Thoracic aorta (tissue), 2 donors: Measurements from ENCODE around the gene GRIK4. TPM values are rescaled to one million over a fixed set of nuclear protein-coding genes. Genes with fewer than 3 reads are reported as not detected.

Experiments used
- ATAC-seq: fragments of 150-250 bp; one replicate; pipeline ENCODE4 v1.8.0; 2017; ENCODE audit warnings: low read depth; ENCODE audit not compliant: insufficient number of reproducible peaks, low FRiP score
- DNase-seq: peaks from one replicate; pipeline ENCODE4 v3.0.0-alpha.2; 2020; ENCODE audit warnings: low spot score
- H3K27ac ChIP-seq, 2 donors: fragments of 200-600 bp; sonication (generic); 1 replicate in 1 of 2; 2 replicates in 1 of 2; pipeline ENCODE4 v1.5.1; 2016; ENCODE audit warnings: mild to moderate bottlenecking in 2 of 2, moderate library complexity in 2 of 2
- H3K27me3 ChIP-seq: fragments of 200-600 bp; sonication (generic); replicated peaks from 2 replicates; pipeline ENCODE4 v1.6.0; 2016; ENCODE audit warnings: mild to moderate bottlenecking; ENCODE audit not compliant: insufficient read depth
- H3K36me3 ChIP-seq: fragments of 200-600 bp; sonication (generic); one replicate; pipeline ENCODE4 v1.5.1; 2016
- H3K4me1 ChIP-seq, 2 donors: fragments of 200-600 bp; sonication (generic); 1 replicate in 1 of 2; 2 replicates in 1 of 2; pipeline versions ENCODE4 v1.5.1 to v1.6.0; 2016; ENCODE audit warnings: low read depth in 2 of 2, mild to moderate bottlenecking in 1 of 2; ENCODE audit not compliant: control insufficient read depth in 1 of 2
- H3K4me3 ChIP-seq: fragments of 200-600 bp; sonication (generic); 2 replicates; pipeline ENCODE4 v1.5.1; 2016; ENCODE audit warnings: mild to moderate bottlenecking
- H3K9me3 ChIP-seq: fragments of 200-600 bp; sonication (generic); 2 replicates; pipeline ENCODE4 v1.5.1; 2016
- CTCF ChIP-seq: fragments of 200-600 bp; sonication (generic); IDR thresholded peaks from one replicate; pipeline ENCODE4 v1.5.1; 2019; ENCODE audit warnings: antibody characterized with exemption
- total RNA-seq, 2 donors: library from RNA; depleted of rRNA; stranded (reverse); fragments of >200 nt; gene quantifications; one replicate each; pipeline versions ENCODE4 v1.1.0 to v1.2.3, GENCODE V29; 2016

The GRIK4 gene
- total RNA-seq, 2 donors from 2014 or later: not detected

- Histone ChIP-seq H3K9me3 (no peaks in the 10 kb centered on the region), H3K27me3 (no peaks in the 10 kb centered on the region), H3K27ac (no peak overlapping the region), H3K4me1 (no peaks in the 10 kb centered on the region), H3K36me3 (no peaks in the 10 kb centered on the region), H3K4me3 (no peak overlapping the region)
- ATAC-seq (no peak), DNase-seq (no peak)
- TF ChIP-seq CTCF: no peak
Measured at GRCh38 chr11:120574876-120575275, 63.3 kb downstream of the GRIK4 start.

- Histone ChIP-seq H3K4me3 (no peak overlapping the region), H3K27me3 (no peaks in the 10 kb centered on the region), H3K27ac (no peak overlapping the region), H3K36me3 (no peaks in the 10 kb centered on the region), H3K4me1 (no peaks in the 10 kb centered on the region), H3K9me3 (no peaks in the 10 kb centered on the region)
- no peak for DNase-seq
- TF ChIP-seq CTCF: no peak
- ATAC-seq: no peak
Measured at GRCh38 chr11:120575461-120575860, 63.9 kb downstream of the GRIK4 start.

GRCh38 chr11:120576606-120577005 lies 65.1 kb downstream of the GRIK4 start:
- no peaks in the 10 kb centered on the region for H3K27me3 ChIP-seq
- ATAC-seq (no peak), DNase-seq (no peak)
- H3K9me3 ChIP-seq: no peaks in the 10 kb centered on the region
- H3K36me3 ChIP-seq: no peaks in the 10 kb centered on the region
- TF ChIP-seq CTCF: no peak
- no peaks in the 10 kb centered on the region for H3K4me1 ChIP-seq
- no peak overlapping the region for H3K4me3 ChIP-seq
- H3K27ac ChIP-seq: no peak overlapping the region

- Histone ChIP-seq H3K9me3 (no peaks in the 10 kb centered on the region), H3K27ac (no peak overlapping the region), H3K4me3 (no peak overlapping the region), H3K4me1 (no peaks in the 10 kb centered on the region), H3K27me3 (no peaks in the 10 kb centered on the region), H3K36me3 (no peaks in the 10 kb centered on the region)
- TF ChIP-seq CTCF: no peak
- DNase-seq (no peak), ATAC-seq (no peak)
Measured at GRCh38 chr11:120577041-120577440, 65.5 kb downstream of the GRIK4 start.

GRCh38 chr11:120577624-120578363 lies 66.2 kb downstream of the GRIK4 start:
- no peaks in the 10 kb centered on the region for H3K36me3 ChIP-seq
- DNase-seq: no peak
- H3K27me3 ChIP-seq: no peaks in the 10 kb centered on the region
- ATAC-seq: no peak
- no peak overlapping the region for H3K27ac ChIP-seq
- H3K9me3 ChIP-seq: peaks cover 4% of the 10 kb centered on the region
- H3K4me3 ChIP-seq: no peak overlapping the region
- H3K4me1 ChIP-seq: no peaks in the 10 kb centered on the region
- no peak for TF ChIP-seq CTCF
